Transverse colon (tissue), 4 donors: ENCODE results near the gene FAH.

ENCODE experiments used
- EP300 ChIP-seq: sonication (generic); formaldehyde crosslinking; IDR thresholded peaks from one replicate; pipeline ENCODE4 v1.6.1; 2017; ENCODE audit warnings: antibody characterized with exemption, low read depth
- POLR2A ChIP-seq: fragments of 450-650 bp; IDR thresholded peaks from one replicate; pipeline ENCODE4 v1.6.1; 2016; ENCODE audit warnings: antibody characterized with exemption, mild to moderate bottlenecking, moderate library complexity
- POLR2AphosphoS5 ChIP-seq, 3 donors: sonication (generic); formaldehyde crosslinking; IDR thresholded peaks; one replicate each; pipeline ENCODE4 v1.6.1; 2016; ENCODE audit warnings: antibody characterized with exemption in 3 of 3
- TF ChIP-seq, protein P1 (sequence below), 5 experiments: fragments of 200-600 bp in 3 of 5; fragments of 450-650 bp in 2 of 5; sonication (generic) in 3 of 5; IDR thresholded peaks; 1 replicate in 2 of 5; 2 replicates in 3 of 5; pipeline ENCODE4 v1.5.1; 2016 to 2017; ENCODE audit warnings: antibody characterized with exemption in 5 of 5, inconsistent platforms in 3 of 5, mild to moderate bottlenecking in 2 of 5, moderate library complexity in 1 of 5

DNA sequence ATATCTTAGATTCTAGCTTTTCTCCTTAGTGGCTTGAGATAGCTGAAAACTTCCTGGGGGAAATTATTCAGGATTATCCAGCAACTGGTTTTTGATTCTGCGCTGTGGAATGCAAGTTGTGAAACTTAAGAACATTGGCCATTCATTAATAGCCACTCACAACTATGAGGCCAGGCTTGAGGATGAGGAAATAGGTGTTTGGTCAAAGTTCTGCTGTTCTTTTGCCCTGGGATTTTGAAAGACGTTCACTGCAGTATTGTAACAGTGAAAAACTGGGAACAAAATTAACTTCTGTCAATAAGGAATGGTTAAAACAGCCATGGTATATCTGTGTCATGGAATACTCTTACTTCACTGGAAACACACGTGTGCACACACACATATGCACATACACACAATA, 55.1 kb downstream of the FAH start:
- TF ChIP-seq EP300 (no peak), POLR2A (no peak), POLR2AphosphoS5 (IDR thresholded peaks at IDR 0.05) (no peak)
- TF ChIP-seq, protein P1, sequence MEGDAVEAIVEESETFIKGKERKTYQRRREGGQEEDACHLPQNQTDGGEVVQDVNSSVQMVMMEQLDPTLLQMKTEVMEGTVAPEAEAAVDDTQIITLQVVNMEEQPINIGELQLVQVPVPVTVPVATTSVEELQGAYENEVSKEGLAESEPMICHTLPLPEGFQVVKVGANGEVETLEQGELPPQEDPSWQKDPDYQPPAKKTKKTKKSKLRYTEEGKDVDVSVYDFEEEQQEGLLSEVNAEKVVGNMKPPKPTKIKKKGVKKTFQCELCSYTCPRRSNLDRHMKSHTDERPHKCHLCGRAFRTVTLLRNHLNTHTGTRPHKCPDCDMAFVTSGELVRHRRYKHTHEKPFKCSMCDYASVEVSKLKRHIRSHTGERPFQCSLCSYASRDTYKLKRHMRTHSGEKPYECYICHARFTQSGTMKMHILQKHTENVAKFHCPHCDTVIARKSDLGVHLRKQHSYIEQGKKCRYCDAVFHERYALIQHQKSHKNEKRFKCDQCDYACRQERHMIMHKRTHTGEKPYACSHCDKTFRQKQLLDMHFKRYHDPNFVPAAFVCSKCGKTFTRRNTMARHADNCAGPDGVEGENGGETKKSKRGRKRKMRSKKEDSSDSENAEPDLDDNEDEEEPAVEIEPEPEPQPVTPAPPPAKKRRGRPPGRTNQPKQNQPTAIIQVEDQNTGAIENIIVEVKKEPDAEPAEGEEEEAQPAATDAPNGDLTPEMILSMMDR (IDR thresholded peaks at IDR 0.05): no peak
